Measurements from ENCODE around the gene SGCA.
A peak's percentile ranks its signal among the peaks of the same experiment; 100 is the strongest.

The SGCA gene

GRCh38 chr17:50168319-50168718 lies 2.5 kb downstream of the SGCA start:
- no peak for DNase-seq

- DNase-seq, result peak; percentile 78
Measured at GRCh38 chr17:50169121-50169764, 3.4 kb downstream of the SGCA start.

GRCh38 chr17:50169881-50170459 lies 4.2 kb downstream of the SGCA start:
- DNase-seq, result no peak

GRCh38 chr17:50170662-50171370 lies 5.0 kb downstream of the SGCA start:
- DNase-seq, result no peak

- no peak for DNase-seq
Measured at GRCh38 chr17:50171371-50172071, 5.7 kb downstream of the SGCA start.

- DNase-seq, result no peak
Measured at GRCh38 chr17:50172130-50172529, 6.3 kb downstream of the SGCA start.

GRCh38 chr17:50172936-50173334 lies 7.1 kb downstream of the SGCA start:
- no peak for DNase-seq

- DNase-seq, result peak; percentile 96
Measured at GRCh38 chr17:50173335-50173941, 7.6 kb downstream of the SGCA start.

- DNase-seq, result no peak
Measured at GRCh38 chr17:50174444-50174843, 8.6 kb downstream of the SGCA start.

- no peak for DNase-seq
Measured at GRCh38 chr17:50175035-50175807, 9.4 kb downstream of the SGCA start.

GRCh38 chr17:50176559-50177357 lies 11.0 kb downstream of the SGCA start:
- no peak for DNase-seq

GRCh38 chr17:50177476-50177875 lies 11.7 kb downstream of the SGCA start:
- DNase-seq, result no peak

- DNase-seq, result peak; percentile 99
Measured at GRCh38 chr17:50177983-50178834, 12.4 kb downstream of the SGCA start.

- no peak for DNase-seq
Measured at GRCh38 chr17:50180111-50180510, 14.3 kb downstream of the SGCA start.

GRCh38 chr17:50180620-50181019 lies 14.8 kb downstream of the SGCA start:
- no peak for DNase-seq

- DNase-seq, result no peak
Measured at GRCh38 chr17:50181144-50181543, 15.3 kb downstream of the SGCA start.

- DNase-seq, result peak; percentile 57
Measured at GRCh38 chr17:50181591-50182560, 16.1 kb downstream of the SGCA start.

GRCh38 chr17:50182783-50183420 lies 17.1 kb downstream of the SGCA start:
- no peak for DNase-seq

Measured in EL (cell line).